HepG2 (cell line): Measurements from ENCODE around the gene CLN6. TPM values are rescaled to one million over a fixed set of nuclear protein-coding genes. Genes with fewer than 3 reads are reported as not detected.

Experiments
- ATAC-seq: fragments of 200-7000 bp; cut with Tn5 transposase; 3 replicates; pipeline ENCODE4 v1.9.1; 2020; ENCODE audit warnings: mild to moderate bottlenecking, moderate library complexity
- BruUV-seq: library from RNA; stranded (reverse); fragments of 400-500 nt; replicated peaks from 2 replicates; lab custom pipeline; 2021; lab: Mats Ljungman, UMichigan
- CTCF ChIA-PET: fragments of 300-600 bp; formaldehyde crosslinking; extraction: SDS; loops from one replicate; lab custom pipeline; 2021; ENCODE audit warnings: low total read pairs, inconsistent platforms, low intra/inter-chr PET ratio; lab: Yijun Ruan, JAX
- POLR2A ChIA-PET: fragments of 350-600 bp; sonication (Branson Sonifier 250); formaldehyde crosslinking; loops from one replicate; lab custom pipeline; 2020; ENCODE audit warnings: antibody characterized with exemption, inconsistent platforms; lab: Yijun Ruan, JAX
- DNase-seq: peaks from one replicate; pipeline ENCODE4 v3.0.0-alpha.2; 2015; ENCODE audit warnings: low spot score
- FAIRE-seq: peaks from 3 replicates; lab custom pipeline; 2011; peaks lifted over from hg19 to GRCh38; lab: Jason Lieb, UNC
- H2AFZ ChIP-seq: one replicate; pipeline ENCODE4 v1.6.1; 2011; ENCODE audit warnings: low read length, inconsistent platforms
- H3K27ac ChIP-seq: fragments of 300-600 bp; 3 replicates; pipeline ENCODE4 v1.8.0; 2011; ENCODE audit warnings: mixed run types, mild to moderate bottlenecking, mixed read lengths, low read length, inconsistent platforms; ENCODE audit not compliant: insufficient read depth; ENCODE audit errors: extremely low read length
- H3K27me3 ChIP-seq, 2 experiments: fragments of 200-600 bp in 1 of 2; 2 replicates in 1 of 2; 3 replicates in 1 of 2; pipeline versions ENCODE4 v1.6.0 to v1.8.0; 2011; ENCODE audit warnings: low read length in 2 of 2, mild to moderate bottlenecking in 2 of 2, moderate library complexity in 2 of 2, inconsistent platforms in 1 of 2; ENCODE audit not compliant: insufficient read depth in 2 of 2, control insufficient read depth in 1 of 2
- H3K36me3 ChIP-seq, 2 experiments: fragments of 200-600 bp in 1 of 2; replicated peaks in 1 of 2; 2 replicates in 1 of 2; 3 replicates in 1 of 2; pipeline versions ENCODE4 v1.5.1 to v1.8.0; 2011; ENCODE audit warnings: low read length in 2 of 2, inconsistent platforms in 1 of 2; ENCODE audit not compliant: insufficient read depth in 2 of 2, control insufficient read depth in 1 of 2
- H3K4me1 ChIP-seq: 2 replicates; pipeline ENCODE4 v1.5.1; 2012; ENCODE audit warnings: low read length, inconsistent platforms; ENCODE audit not compliant: insufficient read depth
- H3K4me2 ChIP-seq: 2 replicates; pipeline ENCODE4 v1.6.0; 2011; ENCODE audit warnings: low read depth, low read length, inconsistent platforms
- H3K4me3 ChIP-seq, 3 experiments: fragments of 200-600 bp in 1 of 3; sonication (generic), shearing (Covaris generic) in 1 of 3; replicated peaks in 1 of 3; 2 replicates each; pipeline ENCODE4 v1.5.1; 2011 to 2016; ENCODE audit warnings: low read length in 3 of 3, inconsistent platforms in 2 of 3, low read depth in 2 of 3, mild to moderate bottlenecking in 2 of 3, control low read depth in 1 of 3, mixed read lengths in 1 of 3; ENCODE audit not compliant: insufficient read depth in 1 of 3
- H3K79me2 ChIP-seq: one replicate; pipeline ENCODE4 v1.6.1; 2011; ENCODE audit warnings: low read length, inconsistent platforms; ENCODE audit not compliant: insufficient read depth
- H3K9ac ChIP-seq: 2 replicates; pipeline ENCODE4 v1.6.0; 2011; ENCODE audit warnings: mild to moderate bottlenecking, low read depth, low read length, inconsistent platforms; ENCODE audit not compliant: insufficient read depth
- H3K9me3 ChIP-seq: 2 replicates; pipeline ENCODE4 v1.5.1; 2012; ENCODE audit warnings: mild to moderate bottlenecking, low read length
- H4K20me1 ChIP-seq: 2 replicates; pipeline ENCODE4 v1.6.0; 2011; ENCODE audit warnings: inconsistent platforms, mild to moderate bottlenecking, low read length, moderate library complexity; ENCODE audit not compliant: insufficient read depth
- HMG20B ChIP-seq: conservative IDR thresholded peaks from 2 replicates; pipeline ENCODE4 v1.6.1; 2016; ENCODE audit warnings: missing genetic modification reagents, missing compliant biosample characterization
- JUND ChIP-seq: sonication (generic); formaldehyde crosslinking; IDR thresholded peaks from 2 replicates; pipeline ENCODE4 v1.8.0; 2022; ENCODE audit warnings: mild to moderate bottlenecking, missing genetic modification reagents
- PCBP2 ChIP-seq: fragments of 200-400 bp; formaldehyde crosslinking; optimal IDR thresholded peaks from 2 replicates; pipeline ENCODE3; 2018; ENCODE audit warnings: low read length, low read depth; ENCODE audit not compliant: poor library complexity, severe bottlenecking
- XRCC5 ChIP-seq: fragments of 200-400 bp; formaldehyde crosslinking; optimal IDR thresholded peaks from 2 replicates; pipeline ENCODE3; 2017; ENCODE audit warnings: mild to moderate bottlenecking, low read length
- ZNF296 ChIP-seq: sonication (generic); formaldehyde crosslinking; conservative IDR thresholded peaks from 2 replicates; pipeline ENCODE4 v1.5.0; 2020; ENCODE audit warnings: mild to moderate bottlenecking, missing genetic modification reagents
- ZNF407 ChIP-seq: sonication (generic); formaldehyde crosslinking; IDR thresholded peaks from one replicate; pipeline ENCODE4 v1.5.1; 2020; ENCODE audit warnings: mild to moderate bottlenecking, missing genetic modification reagents; ENCODE audit errors: not compliant biosample characterization
- ZNF564 ChIP-seq: sonication (generic); formaldehyde crosslinking; IDR thresholded peaks from 2 replicates; pipeline ENCODE4 v1.8.1; 2023; ENCODE audit warnings: mild to moderate bottlenecking, missing genetic modification reagents
- ZNF615 ChIP-seq: sonication (generic); formaldehyde crosslinking; IDR thresholded peaks from 2 replicates; pipeline ENCODE4 v1.5.0; 2020; ENCODE audit warnings: mild to moderate bottlenecking, missing genetic modification reagents, borderline replicate concordance
- ZNF703 ChIP-seq: sonication (generic); formaldehyde crosslinking; IDR thresholded peaks from 2 replicates; pipeline ENCODE4 v1.5.1; 2020; ENCODE audit warnings: missing genetic modification reagents, mild to moderate bottlenecking, moderate library complexity, borderline replicate concordance
- ZNF766 ChIP-seq: sonication (generic); formaldehyde crosslinking; IDR thresholded peaks from 2 replicates; pipeline ENCODE4 v1.5.0; 2020; ENCODE audit warnings: missing genetic modification reagents, borderline replicate concordance
- ZNF770 ChIP-seq: sonication (generic); formaldehyde crosslinking; IDR thresholded peaks from 2 replicates; pipeline ENCODE4 v1.5.0; 2020; ENCODE audit warnings: mild to moderate bottlenecking, missing genetic modification reagents
- ZNF879 ChIP-seq: sonication (generic); formaldehyde crosslinking; IDR thresholded peaks from 2 replicates; pipeline ENCODE4 v1.8.1; 2023; ENCODE audit warnings: missing genetic modification reagents
- WGBS: methylation state at CpG from one replicate; pipeline ENCODE4 v1.1.6; 2017; ENCODE audit warnings: low lambda C conversion rate; 5-methylcytosine and 5-hydroxymethylcytosine counted together
- in situ Hi-C: cut with HindIII; loops from 2 replicates; pipeline ENCODE4 v1.10.0; 2017; ENCODE audit warnings: low pct_unique_long_range_greater_than_20kb; ENCODE audit not compliant: extremely low pct_ligation_motif_present
- intact Hi-C: fragments of 100-400 bp; cut with micrococcal nuclease; formaldehyde crosslinking; loops from one replicate; pipeline ENCODE4 v1.10.0; 2022; ENCODE audit not compliant: unreplicated experiment
- polyA plus RNA-seq, 8 experiments: library from polyadenylated mRNA; depleted of rRNA in 3 of 8; stranded (reverse) in 7 of 8; unstranded in 1 of 8; fragments of >200 nt; fragmentation: Illumina TruSeq in 4 of 8; extraction: Trizol in 4 of 8; gene quantifications; 2 replicates each; pipeline versions ENCODE4 v1.2.1 to v1.2.3, GENCODE V29; 2011 to 2016; ENCODE audit warnings: low read depth in 4 of 8, missing spikeins in 1 of 8, mixed read lengths in 1 of 8; ENCODE audit not compliant: insufficient read depth in 1 of 8
- total RNA-seq, 5 experiments: library from RNA; depleted of rRNA; stranded (reverse); fragments of >200 nt; fragmentation: Illumina TruSeq; extraction: Trizol; gene quantifications; 2 replicates each; pipeline ENCODE4 v1.2.3, GENCODE V29; 2016; ENCODE audit warnings: low read depth in 1 of 5

The CLN6 gene
- total and polyA plus RNA-seq, 2 of the 13 experiments (the other 11 are each of a cell fraction or from before 2014, with no cell fraction given) = 24.9 to 27.1 TPM

- Histone ChIP-seq H3K79me2 (peaks cover 59% of the 10 kb centered on the region), H3K4me1 (peaks cover 40% of the 10 kb centered on the region), H3K27me3 (no peaks in the 10 kb centered on the region; a peak in 1 of 5 replicates), H3K4me2 (no peak overlapping the region; the same call in 1 of the 2 replicates)
- intact Hi-C loops = no loop called here
- no peak for ATAC-seq
- POLR2A ChIA-PET = no interaction called here
- TF ChIP-seq ZNF770 (CRISPR knock-in tag) (no peak), HMG20B (CRISPR knock-in tag) (no peak), PCBP2 (no peak), ZNF564 (CRISPR knock-in tag) (no peak), ZNF296 (no peak), ZNF766 (CRISPR knock-in tag) (no peak), ZNF703 (CRISPR knock-in tag) (no peak), JUND (CRISPR knock-in tag) (no peak), ZNF615 (CRISPR knock-in tag) (no peak), XRCC5 (no peak), ZNF407 (CRISPR knock-in tag) (no peak), ZNF879 (CRISPR knock-in tag) (no peak)
- TF ChIP-seq, all 625 proteins: peak for 0
- WGBS = 95% methylated on average over 3 of the region's 3 CpGs
- FAIRE-seq (no peak), DNase-seq (no peak)
- Histone ChIP-seq H3K9me3 (no peaks in the 10 kb centered on the region), H3K27ac (no peak overlapping the region), H3K9ac (no peak overlapping the region), H3K36me3 (peaks cover 0 to 5% of the 10 kb centered on the region in 2 experiments; a peak in 1 of 5 replicates), H4K20me1 (no peaks in the 10 kb centered on the region; the same call in 1 of the 2 replicates), H3K4me3 (no peak overlapping the region), H2AFZ (no peak overlapping the region)
- CTCF ChIA-PET = no interaction called here
- BruUV-seq = no TSS peak
- in situ Hi-C loops = no loop called here
These were observed 4.8 kb downstream of the CLN6 start for GRCh38 chr15:68224546-68225250.
